GM19452 (cell line): ENCODE results near the gene UBE2E3.
"Not testable (repeated sequence)": the region's sequence is repeated elsewhere in the genome, so short reads cannot be mapped to it uniquely, and the experiment has no call there.

Experiments
- ATAC-seq: cut with Tn5 transposase; IDR thresholded peaks from one replicate; pipeline ENCODE4 v1.9.1; 2021; ENCODE audit not compliant: unreplicated experiment

Gene UBE2E3

DNA sequence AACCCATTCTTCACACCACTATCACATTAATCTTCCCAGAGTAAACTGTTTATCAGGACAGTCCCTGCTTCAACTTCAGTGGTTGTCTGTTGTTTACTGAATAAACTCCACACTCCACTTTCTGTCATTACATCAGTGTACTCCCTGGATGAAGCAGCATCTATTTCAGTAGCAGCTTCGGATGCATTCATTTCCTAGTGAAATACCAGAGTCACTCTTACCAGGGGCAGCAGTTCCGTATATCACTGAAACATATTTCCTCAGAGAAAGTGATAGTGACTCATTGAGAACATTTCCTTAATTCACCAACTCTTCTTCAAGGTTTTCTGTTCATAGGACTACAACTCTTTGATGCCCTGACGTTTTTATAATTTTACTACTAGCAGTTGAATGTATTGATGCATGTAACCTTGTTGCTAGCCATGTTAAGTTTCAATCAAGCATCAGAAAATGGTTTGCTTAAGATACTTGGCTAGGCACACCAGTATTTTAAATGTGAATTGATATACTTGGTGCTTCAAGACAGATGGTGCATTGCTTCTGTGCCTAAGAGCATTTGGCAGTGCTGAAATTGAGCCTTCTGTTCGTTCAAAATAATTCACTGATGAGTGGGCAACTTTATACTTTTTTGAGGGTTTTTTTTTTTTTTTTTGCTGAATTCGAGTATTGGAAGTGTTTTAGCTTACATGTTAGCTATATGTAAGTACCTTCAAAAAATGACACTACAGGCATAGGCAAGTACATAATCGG is 92.3 kb downstream of the UBE2E3 start:
- no peak for ATAC-seq

- ATAC-seq = no peak
Measured at GRCh38 chr2:181073896-181074295, 93.5 kb downstream of the UBE2E3 start.

DNA sequence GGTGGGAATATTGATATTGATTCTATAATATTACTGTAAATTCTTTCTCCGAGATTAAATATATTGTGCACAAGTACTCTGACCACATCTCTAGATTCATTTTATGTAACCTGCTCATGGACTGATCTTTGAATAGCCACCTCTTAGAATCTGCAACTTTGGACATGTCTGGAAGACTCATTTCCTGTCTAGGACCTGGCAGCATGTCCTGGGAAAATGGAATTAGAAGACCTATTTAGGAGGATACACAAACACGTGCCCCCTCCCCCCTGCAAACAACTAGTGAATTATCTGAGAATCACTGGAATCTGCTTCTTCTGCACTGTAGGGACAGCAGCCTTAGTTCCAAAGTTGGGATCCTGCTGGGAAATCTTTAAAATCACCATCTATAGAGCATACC is 94.1 kb downstream of the UBE2E3 start:
- no peak for ATAC-seq

GRCh38 chr2:181076658-181077057 is 96.3 kb downstream of the UBE2E3 start:
- no peak for ATAC-seq

- peak; percentile 79 for ATAC-seq
Measured at GRCh38 chr2:181077128-181077709, 96.8 kb downstream of the UBE2E3 start.

DNA sequence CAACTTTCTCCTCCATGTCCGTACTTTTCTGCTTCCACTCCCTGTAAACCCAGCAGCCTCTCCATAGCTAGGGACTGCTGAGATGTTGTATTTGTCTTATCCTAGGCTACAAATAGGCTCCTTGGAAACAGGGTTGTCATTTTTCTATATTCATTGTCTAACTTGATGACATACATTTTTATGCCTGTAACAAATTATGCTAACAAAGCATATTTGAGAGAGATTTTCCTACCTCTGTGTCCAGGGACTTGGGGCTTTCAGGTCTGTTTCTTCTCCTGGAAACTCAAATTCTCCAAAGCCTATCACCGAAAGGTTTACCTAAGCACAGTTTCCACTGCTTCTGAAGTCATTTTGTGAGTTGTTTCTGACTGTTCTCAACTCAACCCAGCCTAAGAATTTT is 102.7 kb downstream of the UBE2E3 start:
- ATAC-seq = no peak

- no peak for ATAC-seq
Measured at GRCh38 chr2:181085734-181086133, 105.3 kb downstream of the UBE2E3 start.

DNA sequence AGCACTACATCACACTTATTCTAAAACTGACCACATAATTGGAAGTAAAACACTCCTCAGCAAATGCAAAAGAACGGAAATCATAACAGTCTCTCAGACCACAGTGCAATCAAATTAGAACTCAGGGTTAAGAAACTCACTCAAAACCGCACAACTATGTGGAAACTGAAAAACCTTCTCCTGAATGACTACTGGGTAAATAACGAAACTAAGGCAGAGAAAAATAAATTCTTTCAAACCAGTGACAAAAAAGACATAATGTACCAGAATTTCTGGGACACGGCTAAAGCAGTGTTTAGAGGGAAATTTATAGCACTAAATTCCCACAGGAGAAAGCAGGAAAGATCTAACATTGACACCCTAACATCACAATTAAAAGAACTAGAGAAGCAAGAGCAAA is 111.5 kb downstream of the UBE2E3 start:
- not testable (repeated sequence) for ATAC-seq

DNA sequence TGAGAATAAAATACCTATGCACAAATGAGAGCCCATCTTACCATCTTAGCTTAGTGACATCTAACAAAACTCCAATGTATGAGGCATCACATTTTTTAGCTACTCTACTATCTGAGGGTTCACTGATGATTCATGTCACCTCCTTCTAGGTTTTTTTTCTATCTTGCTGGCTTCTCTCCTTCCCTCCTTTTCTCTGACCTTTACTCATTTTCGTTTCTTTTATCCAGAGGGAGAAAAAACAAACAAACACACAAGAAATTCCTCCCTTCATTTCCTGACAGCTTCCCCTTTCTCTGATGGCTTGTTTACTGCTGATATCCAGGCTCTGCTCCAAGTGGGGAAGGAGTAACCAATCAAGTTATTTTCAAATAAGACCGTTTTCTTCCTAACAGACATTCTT is 115.1 kb downstream of the UBE2E3 start:
- ATAC-seq = no peak

- no peak for ATAC-seq
Measured at GRCh38 chr2:181103659-181104058, 123.3 kb downstream of the UBE2E3 start.

DNA sequence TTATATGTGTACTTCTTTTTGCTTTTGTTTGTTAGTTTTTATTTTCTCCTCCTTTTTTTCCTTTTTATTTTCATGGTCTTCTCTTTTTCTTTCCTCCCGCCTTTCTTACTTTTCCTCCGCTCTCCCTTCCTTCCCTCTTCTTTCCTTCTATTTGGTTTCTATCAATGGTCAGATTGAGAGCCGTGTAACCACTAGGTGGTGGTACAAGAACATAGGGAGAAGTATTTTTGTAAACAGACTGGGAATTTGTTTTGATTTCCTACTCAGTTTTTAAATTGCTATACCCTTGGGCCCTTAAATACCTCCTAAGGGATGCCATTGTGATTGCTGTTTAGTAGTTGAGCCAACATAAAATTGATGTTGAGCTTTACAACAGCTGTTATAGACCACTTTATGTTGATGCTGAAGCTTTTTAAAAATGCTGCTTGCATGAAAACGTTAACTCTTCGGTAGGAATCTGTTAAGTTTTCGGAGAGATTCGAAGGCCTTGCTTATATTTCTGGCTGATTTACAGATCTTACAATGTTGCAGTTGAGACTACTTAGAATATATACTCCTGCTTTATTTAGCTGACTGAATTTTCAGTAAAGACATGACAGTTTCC is 124.2 kb downstream of the UBE2E3 start:
- ATAC-seq = no peak

GRCh38 chr2:181105562-181105961 is 125.2 kb downstream of the UBE2E3 start:
- ATAC-seq = no peak

DNA sequence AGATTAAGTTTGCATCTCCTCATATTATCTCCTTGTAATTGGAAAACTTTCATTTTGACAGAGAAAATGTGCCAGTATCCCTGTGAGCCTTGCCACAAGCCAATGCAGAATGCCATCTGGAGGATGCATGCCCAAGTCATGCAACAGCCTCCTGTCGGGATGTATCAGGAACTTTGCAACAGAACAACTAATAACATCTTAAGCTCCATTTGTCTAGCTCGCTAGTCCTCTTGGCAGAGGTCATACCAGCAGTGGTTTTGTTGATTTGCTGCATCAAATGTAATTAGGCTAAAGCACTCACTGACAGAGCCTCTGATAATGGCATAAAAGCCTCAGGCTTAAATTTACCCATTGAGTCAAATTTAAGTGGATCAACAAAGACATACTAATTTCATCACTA is 125.8 kb downstream of the UBE2E3 start:
- ATAC-seq = no peak

DNA sequence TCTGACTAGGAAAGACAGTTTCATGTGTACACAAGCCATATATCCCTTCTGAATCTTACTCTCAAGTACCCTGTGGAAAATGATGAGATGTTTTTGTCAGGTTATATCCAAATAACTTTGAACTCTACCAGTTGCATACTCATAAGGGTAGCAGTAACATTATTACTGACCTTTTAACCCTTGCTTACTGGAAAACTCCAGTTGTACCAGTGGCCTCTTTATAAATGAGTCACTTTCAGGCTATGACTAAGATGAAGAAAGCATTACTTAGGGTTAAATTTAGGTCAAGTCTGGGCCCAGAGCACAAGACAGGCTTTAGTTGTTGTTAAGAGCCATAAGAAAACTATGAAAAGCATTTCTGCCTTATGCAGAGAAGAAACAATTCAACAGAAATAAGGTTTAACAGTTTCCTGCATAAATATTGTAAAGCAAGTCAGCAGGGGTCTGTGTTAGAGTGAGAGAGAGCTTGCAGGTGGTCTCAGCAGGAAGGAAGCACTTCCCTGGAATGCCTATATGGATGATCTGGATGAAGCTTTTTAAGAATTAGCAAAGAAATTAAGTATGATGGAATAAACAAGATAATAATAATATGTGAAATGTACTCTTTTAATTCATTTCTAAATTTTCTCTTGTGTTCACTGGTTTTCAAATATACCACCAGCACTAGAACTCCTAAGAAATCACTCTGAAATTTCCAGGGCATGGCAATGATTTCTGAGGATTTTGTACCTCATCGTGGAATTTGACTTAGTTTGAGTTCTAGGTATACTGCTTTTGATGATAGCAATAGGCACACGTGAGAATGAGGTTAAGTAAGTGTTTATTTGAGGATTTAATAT is 126.6 kb downstream of the UBE2E3 start:
- ATAC-seq = peak; percentile 99

DNA sequence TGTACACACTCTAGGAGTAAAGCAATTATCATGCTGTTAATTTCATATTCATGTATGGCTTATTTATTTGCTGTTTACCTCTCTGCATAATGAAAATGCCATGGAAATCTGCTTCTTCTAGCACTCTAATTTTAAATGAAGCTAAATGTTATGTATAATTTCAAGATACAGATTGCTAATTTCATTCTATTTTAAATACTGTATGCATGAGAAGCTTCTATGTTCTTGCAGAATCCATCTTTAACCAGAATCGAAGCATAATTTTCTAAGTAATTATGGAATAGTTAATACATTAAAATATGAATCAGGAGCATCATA is 127.2 kb downstream of the UBE2E3 start:
- no peak for ATAC-seq

DNA sequence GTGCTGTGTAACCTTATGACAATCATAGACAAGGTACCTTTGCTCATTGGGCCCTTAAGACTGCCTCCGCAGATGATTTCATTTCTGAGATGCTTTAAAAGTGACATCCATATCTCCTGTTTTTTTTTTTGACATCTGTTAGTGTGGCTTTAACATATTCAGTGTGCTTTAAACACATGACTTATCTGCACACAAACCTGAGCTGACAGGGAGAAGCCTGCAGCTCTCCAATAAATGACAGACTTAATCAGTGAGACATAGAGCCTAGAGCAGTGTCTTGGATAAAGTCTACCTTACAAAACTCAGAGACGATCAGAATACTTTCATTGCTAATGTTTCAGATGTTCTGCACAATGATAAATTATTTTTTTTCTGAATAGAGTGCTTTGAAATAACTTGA is 130.7 kb downstream of the UBE2E3 start:
- no peak for ATAC-seq

- ATAC-seq = no peak
Measured at GRCh38 chr2:181112916-181113315, 132.5 kb downstream of the UBE2E3 start.
